Activated gamma-delta T cell (primary cell): Measurements from ENCODE around the gene CEP128.

Experiments used
- DNase-seq: peaks from one replicate; lab custom pipeline; 2025; lab: John Stamatoyannopoulos, UW

CEP128 gene

DNA sequence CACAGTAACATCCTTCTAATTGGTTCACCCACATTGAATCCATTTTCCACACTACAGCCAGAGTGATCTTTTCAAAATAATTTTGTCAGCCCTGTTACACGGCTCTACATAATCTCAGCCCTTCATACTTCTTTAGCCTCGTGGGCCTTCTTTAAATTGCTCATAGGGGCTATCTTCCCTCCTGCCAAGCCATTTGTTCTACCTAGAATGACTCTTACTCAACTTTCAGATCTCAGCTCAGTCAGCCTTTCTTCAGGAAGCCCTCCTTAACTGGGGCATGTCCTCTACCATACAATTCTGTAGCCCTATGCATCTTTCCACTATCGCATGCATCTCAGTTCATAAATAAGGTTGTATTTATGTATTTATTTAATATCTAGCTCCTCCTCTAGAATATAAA, 39.7 kb downstream of the CEP128 start:
- DNase-seq: no peak

DNA sequence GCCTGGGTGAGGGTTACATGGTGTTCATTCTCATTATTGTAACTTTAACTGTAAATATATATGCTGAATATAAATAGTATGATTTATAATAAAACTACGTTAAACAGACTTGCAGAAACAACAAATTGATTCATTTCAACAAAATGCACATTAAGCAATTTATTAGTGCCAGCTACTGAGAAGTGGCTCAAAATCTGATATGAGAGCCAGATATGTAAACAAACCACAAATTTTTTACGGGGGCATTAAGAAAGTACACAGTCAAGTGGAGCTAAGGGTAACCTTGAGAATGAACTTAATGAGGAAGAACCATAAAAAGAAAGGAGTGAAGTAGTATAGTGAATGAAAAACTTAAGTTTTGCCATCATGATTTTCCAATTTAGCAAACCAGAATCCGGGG, 40.3 kb downstream of the CEP128 start:
- DNase-seq: no peak

DNA sequence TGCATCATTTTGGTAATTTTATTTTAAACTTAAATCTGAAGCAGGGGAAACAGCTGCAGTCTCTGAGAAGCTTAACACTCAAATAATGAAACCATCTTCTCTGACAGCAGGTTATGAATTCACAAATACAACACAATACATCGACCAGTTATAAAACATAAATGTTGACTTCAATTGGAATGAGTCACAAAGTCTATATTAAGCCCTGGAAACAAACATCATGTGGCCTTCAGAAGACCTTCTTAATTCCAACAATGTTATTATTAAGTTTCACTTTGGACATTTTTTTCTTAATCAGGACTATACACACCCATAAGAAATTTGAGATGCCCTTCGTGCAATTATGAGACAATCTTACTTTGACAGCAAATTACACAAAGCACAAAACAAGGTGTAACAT, 68.9 kb downstream of the CEP128 start:
- no peak for DNase-seq

DNA sequence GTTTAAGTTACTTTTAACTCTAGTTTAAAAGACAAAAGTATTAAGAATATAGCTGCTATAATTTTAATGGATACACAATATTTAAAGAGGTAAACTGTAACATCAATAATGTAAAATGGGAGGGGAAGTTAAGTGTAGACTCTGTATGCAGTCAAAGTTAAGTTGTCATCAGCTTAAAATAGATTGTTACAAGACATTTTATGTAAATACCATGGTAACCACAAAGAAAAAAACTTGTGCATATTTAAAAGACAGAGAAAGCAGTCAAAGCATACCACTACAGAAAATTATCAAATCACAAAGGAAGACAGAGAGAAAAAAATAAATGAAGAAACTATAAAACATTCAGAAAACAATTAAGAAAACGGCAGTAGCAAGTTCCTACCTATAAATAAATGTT, 73.3 kb downstream of the CEP128 start:
- DNase-seq: no peak

DNA sequence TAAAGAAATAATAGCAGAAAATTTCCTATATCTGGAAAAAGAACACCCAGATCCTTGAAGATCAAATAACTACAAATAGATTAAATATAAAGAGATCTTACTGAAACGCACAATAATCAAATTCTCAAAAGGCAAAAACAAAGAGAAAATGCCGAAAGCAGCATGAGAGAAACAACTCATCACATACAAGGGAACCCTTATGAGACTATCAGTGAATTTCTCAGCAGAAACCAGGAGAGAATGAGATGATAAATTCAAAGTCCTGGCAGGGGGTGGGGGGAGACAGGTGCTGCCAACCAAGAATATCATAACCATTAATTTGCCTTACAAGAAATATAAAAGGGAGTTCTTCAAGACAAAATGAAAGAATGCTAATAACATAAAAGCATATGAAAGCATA, 73.7 kb downstream of the CEP128 start:
- no peak for DNase-seq

DNA sequence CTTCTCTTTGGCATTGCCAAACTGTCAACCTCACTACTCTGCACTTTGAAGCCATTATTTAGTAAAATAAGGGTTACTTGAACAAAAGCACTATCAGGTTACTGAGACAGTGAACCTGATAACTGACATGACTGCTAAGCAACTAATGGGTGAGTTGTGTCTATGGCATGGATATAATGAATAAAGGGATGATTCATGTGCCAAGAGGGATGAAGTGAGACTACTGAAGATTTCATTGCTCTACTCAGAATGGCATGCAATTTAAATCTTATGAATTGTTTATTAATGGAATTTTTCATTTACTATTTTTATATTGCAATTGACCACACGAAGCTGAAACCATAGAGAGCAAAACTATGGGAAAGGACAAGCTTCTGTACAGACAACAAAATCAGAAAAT, 74.4 kb downstream of the CEP128 start:
- no peak for DNase-seq

DNA sequence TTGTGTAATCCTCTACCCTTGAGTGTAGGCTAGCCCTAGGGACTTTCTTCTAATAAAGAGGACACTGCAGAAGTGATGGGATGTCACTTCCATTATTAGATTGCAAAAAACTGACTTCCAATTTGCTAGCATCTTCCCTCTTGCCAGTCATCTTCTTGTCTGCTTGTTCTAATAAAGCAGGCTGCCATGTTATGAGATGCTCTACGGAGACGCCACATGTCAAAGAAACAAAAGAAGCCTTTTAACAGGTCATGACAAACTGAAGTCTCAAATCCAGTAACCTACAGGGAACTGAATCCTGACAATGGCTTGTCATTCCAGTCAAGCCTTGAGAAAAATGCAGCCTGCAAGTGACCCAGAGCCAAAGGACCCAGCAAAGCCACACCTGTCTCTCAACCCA, 76.0 kb downstream of the CEP128 start:
- DNase-seq: no peak

DNA sequence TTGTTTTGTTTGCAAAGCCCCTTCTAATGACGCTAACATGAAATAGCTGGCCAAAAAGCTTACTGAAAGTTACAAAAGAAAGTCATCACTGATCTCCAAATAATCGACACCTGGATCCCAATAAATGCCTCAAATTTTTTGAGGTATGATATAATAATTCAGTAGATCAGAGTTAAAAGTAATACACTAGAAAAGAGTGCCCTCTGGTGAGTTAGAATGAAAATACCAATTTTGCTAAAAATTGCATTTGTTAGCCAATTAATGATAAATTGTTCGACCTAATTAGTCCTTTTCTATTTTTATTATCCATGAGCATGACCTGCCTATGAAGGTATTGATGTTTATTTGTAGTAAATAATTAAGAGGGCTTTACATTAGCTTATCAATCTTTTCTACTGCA, 78.6 kb downstream of the CEP128 start:
- DNase-seq: no peak

DNA sequence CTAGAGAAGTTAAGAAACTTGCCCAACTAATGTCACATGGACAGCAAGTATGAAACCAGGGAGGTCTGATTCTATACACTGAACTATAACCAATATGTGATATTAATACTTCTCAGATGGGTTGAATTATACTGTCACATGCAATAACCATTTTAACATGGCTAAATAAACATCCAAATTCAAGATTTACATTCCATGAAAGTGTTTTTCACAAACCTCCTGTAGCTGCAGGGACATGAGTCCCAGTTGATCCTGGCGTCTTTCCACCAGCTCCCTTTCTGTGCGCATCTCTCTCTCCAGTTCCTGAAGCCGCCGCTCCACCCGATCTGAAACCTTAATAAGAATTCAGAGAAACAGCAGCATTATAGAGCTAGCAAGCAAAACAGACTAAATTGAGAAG, 79.0 kb downstream of the CEP128 start:
- DNase-seq: no peak

DNA sequence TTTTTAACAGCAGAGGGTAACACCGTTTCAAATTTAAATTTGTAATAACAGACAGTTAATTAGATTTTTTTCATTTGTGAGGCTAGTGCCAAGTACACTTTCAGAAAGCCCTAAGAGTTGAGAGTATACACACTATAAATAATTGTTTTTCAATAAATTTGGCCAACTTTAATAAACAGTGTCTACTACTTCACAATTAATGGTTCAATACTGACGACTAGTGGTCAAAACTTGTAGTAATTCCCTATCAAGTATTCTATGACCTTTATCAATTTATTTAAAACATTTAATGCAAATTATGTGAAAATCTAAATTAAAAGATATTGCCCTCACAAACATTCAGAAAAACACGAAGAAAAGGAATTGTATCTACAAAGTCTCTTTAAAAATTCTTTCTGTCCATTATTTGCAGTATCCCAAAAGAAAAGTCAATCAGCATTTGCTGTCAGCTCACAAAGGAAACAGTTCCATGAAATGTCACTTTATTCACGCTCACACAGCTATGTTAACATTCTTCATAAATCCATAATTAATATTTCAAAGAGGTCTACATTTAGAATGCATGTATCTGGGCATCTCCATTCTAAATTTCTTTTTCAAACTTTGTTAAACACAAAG, 91.2 kb downstream of the CEP128 start:
- DNase-seq: no peak

DNA sequence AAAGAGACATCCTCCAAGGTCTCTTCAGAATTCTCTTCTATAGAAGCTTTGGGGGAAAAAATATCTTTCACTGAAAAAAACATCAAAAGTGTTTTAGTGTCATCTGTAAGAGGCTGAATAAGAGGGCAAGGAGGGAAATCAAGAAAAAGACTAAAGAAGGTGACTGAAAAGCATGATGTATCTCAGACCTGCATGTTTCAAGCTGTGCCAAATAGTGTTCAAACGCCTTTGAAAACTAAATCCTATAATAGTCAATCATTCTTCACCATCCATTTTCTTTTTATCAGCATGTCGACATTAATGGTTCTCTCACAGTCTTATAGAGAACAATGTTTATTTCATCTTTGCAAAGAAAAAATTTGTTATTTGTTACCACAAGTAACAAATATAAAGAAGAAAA, 94.5 kb downstream of the CEP128 start:
- no peak for DNase-seq

DNA sequence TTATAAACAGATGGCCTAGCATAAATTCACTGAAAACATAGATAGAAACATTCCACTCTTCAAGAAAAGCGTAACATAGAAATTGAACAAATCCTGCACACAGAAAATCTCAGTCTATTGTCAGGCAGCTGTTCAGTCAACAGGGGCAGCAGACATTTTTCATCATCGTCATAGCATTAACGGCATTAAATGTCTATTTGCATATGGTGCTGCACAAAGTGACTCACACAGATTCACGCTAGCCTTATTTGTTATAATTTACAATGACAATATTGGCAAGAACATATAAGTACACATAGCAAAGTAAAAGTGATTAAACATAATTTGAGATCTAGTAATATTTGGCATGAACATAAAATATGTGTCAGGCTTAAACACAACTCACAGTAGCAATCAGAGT, 95.7 kb downstream of the CEP128 start:
- DNase-seq: no peak

DNA sequence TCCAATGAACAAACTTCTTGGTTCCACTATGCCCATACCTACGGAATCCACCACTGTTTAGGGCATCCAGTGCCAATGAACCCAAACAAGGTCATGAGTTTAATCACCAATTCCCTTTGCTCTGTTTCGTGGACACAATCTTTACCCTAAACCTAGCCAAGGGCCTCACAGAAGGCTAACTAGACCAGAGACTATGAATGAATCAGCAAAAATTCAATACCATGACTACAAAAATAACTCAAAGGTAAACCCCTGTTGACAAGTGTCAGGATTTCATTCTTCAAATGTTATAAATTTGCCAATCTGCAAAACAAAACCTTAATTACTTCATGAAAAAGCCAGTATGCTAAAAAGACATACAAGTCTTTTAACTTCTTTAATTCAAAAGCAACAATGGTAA, 96.7 kb downstream of the CEP128 start:
- DNase-seq: no peak

DNA sequence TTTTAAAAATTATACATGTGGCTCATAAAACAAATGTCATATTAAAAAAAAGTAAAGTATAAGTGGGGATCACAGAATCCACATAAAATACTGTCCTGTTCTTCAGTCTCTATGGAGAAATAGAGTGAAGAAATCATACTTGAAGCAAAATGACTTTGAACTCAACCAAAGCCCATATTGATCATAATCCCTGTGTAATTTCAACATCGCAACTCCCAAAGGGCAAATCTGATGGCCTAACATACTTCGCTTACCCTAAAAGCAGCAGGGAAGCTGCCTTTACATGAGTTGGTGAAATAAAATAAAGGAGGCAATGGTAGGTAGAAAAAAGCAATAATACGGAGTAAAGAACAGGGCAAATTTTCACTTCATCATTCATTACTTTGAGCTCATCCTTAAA, 101.8 kb downstream of the CEP128 start:
- no peak for DNase-seq

DNA sequence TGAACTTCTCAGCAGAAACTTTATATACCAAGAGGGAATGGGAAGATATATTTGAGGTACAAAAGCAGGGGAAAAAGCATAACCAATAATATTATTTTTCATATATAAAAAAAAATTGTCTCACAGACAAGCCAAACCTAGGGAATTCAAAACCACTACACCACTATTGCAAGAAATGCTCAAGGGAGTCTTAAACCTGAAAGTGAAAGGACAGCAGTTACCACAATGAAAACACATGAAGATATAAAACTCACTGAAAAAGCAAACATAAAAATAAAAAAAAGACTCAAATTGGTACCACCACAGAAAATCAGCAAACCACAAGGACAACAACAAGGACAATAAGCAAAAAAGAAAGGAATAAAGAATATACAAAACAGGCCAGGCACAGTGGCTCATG, 131.9 kb downstream of the CEP128 start:
- no peak for DNase-seq

DNA sequence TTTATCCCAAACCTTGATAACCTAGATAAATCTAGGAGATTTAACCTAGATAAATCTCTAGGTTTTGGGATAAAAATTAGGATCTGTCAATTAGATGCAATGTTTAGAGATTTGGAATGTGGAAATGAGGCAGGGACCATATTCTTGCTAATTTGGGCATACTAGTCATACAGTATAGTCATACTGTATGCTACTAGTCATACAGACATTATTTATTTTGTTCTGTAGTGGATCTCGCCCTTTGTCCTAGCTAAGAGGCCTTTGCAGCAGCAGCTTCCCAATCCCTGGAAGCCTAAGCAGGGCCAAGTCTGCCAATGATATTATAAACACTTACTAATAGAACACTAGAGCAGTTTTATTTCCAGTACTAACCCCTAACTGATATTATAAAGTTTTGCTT, 136.4 kb downstream of the CEP128 start:
- DNase-seq: no peak

DNA sequence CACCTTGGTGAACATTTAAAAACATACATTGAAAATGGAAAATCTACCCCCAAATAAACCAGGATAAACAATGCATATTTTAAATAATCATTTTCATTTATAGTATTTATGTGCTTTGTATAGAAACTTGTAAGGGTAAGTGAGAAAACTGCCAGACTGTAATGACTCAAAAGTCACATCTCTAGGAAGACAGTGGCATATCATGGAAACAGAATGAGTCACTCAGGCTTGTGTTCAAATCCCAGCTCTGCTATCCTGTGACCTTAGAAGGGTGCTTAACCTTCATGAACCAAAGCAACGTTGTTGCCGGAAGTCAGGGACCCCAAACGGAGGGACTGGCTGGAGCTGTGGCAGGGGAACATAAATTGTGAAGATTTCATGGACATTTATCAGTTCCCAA, 142.7 kb downstream of the CEP128 start:
- DNase-seq: no peak

DNA sequence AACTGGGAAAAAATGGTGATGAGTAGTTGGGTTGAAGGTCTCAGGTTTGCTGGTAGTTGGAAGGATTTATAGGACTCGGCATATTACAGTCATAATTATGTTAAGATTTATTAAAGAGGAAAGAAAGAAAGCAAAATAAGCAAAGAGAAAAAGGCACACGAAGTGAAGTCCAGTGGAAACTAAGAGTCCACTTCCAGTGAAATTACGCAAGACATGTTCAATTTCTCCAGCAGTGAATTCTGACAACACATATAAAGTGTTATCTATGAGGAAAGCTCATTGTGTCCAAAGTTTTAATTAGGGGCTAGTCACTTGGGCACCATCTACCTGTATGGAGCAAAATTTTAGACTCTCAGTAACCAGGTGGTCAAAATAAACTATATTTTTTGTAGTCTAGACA, 143.3 kb downstream of the CEP128 start:
- no peak for DNase-seq

DNA sequence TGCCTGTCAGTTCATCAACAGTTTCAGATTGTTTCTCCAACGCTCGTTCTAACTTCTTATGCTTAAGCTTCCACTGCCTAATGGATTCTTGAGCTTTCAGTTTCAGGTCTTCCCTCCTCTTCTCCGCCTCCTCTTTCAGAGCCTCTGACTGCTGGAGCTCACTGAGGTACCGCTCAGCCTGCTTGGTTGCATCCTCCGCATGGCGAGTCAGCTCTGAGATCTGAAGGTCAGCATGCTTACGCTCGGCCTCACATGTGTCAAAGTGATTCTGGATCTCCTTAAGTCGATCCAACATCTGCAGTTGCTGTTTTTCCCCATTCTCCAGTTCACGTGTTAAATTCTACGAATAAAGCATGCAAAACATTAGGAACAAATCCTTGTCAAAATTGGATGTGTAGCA, 148.8 kb downstream of the CEP128 start:
- no peak for DNase-seq

DNA sequence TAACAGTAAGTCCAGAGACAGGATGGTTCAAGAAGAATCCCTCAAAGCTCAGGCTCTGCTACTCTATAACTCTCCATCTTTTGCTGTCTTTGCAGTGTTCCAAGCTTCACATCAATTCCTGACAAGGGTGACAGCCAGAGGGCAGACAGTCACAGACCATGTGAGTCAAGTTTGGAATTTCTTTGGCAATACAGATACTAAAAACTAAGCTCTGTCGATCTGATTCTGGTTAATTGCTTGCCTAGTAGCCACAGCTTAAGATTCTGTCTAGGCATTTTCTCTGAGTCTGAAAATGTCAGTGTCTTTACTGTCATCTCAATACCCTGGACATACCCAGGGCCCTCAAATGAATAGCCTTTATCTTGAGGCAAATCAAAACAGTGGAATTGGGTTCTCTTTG, 153.7 kb downstream of the CEP128 start:
- DNase-seq: no peak

DNA sequence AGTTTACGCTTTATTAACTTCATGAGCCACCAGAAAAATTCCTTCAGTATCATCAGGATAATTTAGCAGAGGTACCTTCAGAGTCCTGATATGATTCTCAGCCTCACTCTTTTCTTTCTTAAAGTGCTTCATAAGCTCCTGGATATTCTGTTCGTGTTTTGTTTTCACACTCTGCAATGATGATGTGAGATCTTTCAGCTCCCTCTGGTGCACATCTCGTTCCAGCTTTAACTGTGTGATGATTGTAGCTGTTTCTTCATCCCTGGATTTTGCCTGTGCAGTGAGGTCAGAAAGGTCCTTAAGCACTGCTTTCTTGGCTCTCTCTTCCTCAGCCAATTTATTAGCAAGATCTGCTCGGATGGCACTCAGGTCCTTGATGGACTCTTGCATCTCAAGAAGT, 156.7 kb downstream of the CEP128 start:
- DNase-seq: no peak

DNA sequence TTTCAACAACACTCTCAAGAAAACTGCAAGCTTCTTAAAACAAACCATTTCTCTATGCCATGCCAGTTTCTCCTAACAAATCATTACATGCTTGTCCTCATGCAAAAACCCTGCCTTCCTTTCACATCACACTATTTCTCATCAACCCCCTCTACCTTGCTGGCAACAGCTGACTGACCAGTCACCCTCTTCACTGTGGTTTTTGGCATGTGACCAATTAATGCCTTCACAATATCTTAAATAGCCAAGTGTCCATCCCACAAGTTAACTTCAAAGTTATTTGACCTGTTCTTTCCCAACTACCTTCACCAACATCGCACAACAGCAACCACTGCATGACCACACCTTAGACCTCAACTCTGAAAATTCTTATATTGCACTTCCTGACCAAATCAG, 159.6 kb downstream of the CEP128 start:
- no peak for DNase-seq

DNA sequence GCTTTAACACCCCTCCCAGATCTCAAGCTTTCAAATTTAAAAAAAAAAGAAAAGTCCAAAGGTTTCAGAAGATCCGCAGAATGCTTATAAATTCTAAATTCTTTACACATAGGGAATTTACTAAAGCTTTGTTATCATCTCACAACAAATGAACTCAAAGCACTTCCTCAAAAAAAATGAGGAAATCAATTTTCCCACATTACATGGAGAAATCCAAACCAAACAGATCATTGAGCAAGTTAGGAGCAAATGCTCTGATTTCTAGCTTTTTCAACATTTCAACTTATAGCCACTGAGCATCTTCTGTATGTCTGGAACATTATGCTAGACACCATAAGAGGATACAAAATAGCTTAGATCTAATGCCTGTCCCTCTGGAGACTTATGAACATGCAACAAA, 161.0 kb downstream of the CEP128 start:
- DNase-seq: no peak

DNA sequence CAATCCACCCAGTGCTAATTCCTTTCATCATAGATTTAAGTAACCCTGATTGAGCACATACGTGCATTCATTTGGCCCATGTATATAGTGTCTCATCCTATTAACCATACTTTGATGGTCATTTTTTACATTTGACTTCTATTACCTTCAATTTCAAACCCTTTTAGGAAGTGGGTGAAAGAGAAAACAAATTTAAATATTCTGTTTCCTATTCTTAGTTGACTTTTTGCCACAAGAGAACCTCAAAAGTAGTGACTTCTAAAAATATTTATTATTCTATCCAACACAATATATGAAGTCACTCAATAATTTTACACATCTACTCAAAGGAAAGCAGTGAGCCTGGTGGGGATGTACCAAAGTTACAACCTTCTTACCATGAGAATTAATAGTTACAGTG, 164.9 kb downstream of the CEP128 start:
- DNase-seq: no peak

DNA sequence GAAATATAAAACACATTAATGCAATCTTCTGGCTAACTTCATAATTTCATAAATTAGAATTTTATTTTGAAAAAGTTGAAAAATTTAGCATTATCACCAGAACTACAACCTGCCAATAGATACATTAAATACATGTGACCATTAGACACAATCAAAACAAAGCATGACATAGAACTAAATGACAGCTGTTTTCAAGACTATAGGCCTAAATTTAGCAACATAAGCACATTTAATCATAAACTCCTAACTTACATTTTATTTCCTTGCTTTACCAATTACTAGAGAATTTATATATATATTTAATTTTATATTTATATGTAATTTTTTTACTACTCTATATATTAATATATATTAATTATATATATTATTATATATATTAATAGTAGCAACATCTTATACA, 165.4 kb downstream of the CEP128 start:
- DNase-seq: no peak
